D721Med (cell line): Measurements from ENCODE around the gene URM1.
"Not testable (repeated sequence)": the region's sequence is repeated elsewhere in the genome, so short reads cannot be mapped to it uniquely, and the experiment has no call there.

ENCODE experiments used
- DNase-seq: peaks from one replicate; pipeline ENCODE4 v3.0.0; 2011; ENCODE audit warnings: low spot score; ENCODE audit not compliant: insufficient read length
- FAIRE-seq: peaks from 2 replicates; lab custom pipeline; 2011; peaks lifted over from hg19 to GRCh38; lab: Jason Lieb, UNC
- TF ChIP-seq, protein P1 (sequence below): IDR thresholded peaks from 2 replicates; pipeline ENCODE4 v1.5.1; 2012; ENCODE audit warnings: mild to moderate bottlenecking, control low read depth; ENCODE audit not compliant: insufficient read depth; ENCODE audit errors: missing control alignments

Gene URM1

DNA sequence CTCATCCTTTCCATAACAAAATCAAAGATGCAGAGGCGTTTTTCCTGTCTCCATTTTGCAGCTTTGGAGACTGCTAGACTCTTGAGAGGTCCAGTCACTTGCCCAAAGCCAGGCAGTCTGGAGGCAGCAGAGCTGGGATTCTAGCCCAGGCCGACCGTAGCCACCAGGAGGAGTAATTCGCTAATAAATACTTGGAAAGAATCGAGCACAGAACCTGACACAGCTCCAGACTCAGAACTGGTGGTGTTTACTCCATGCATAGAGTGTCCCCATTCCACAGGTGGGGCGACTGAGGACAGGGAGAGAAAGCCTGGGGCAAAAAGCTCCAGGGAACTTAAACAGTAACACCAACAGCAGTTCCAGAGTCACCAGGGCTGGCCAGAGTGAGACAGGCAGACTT, 38.8 kb downstream of the URM1 start:
- FAIRE-seq, result no peak
- TF ChIP-seq, protein P1, sequence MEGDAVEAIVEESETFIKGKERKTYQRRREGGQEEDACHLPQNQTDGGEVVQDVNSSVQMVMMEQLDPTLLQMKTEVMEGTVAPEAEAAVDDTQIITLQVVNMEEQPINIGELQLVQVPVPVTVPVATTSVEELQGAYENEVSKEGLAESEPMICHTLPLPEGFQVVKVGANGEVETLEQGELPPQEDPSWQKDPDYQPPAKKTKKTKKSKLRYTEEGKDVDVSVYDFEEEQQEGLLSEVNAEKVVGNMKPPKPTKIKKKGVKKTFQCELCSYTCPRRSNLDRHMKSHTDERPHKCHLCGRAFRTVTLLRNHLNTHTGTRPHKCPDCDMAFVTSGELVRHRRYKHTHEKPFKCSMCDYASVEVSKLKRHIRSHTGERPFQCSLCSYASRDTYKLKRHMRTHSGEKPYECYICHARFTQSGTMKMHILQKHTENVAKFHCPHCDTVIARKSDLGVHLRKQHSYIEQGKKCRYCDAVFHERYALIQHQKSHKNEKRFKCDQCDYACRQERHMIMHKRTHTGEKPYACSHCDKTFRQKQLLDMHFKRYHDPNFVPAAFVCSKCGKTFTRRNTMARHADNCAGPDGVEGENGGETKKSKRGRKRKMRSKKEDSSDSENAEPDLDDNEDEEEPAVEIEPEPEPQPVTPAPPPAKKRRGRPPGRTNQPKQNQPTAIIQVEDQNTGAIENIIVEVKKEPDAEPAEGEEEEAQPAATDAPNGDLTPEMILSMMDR, result peak; percentile 11
- no peak for DNase-seq

DNA sequence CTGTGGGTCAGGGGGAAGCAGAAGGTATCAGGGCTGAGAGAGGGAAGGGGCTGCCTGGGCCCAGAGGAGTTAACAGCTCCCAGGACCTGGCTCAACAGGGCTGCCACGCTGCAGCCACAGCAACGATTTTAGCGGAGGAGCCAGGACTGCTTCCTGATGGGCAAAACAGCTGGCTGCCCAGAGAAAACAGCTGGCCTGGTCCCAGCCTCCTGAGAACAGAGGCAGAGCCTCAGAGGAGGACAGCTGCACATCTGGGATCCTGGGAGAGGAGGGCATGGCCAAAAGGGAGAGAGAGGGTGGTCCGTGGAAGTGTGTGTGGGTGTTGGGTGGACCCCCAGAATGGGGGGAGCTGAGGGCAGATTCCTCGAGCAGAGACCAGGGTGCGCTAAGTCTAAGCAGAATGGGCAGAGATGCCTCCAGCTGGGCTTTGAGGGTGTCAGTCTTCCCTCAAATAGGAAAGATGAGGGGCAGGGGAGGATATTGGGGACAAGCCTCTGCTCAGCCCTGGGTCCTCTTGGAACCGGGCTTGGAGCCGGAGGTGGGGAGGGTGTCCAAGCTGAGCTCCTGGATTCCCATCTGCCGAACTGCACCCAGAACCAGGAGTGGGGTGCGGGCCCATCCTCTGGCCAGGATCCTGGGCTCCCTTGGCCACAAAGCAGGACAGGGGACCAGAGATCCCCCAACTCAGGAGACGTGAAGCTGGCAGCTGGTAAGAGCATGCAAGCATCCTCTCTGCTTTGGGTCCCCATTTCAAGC, 40.4 kb downstream of the URM1 start:
- TF ChIP-seq, protein P1, result no peak
- FAIRE-seq, result no peak
- DNase-seq, result no peak

DNA sequence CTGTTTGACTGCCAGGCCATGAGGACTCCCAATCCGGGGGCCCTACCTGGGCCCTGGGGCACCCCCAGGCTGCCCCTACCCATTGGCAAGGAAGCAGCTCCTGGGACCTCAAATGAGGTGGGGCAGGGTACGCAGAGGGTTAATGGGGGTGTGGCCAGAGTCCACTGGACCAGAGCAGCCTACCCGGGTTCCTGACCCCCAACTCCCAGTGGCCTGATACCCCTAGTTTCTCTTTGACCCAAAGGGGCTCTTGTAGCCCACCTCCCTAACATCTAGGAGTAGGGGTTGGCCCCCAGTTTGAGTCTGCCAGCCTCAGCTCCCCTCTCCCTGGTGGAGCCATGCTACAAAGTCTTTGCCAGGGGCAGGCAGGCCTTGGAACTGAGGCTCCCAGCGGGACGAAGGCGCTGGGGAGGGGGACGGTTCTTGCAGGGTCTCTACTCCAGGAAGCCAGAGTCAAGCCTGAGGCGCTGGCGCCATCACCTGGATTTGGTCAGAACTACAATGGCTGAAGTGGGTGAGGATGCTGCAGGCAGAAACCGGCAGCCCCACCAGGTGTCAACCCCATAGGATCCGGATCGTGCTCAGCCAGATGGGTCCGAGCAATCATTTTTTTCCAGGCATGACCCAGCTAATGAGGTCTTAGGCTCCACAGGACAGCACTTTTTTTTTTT, 41.1 kb downstream of the URM1 start:
- peak; percentile 65 for DNase-seq
- no peak for FAIRE-seq
- TF ChIP-seq, protein P1, result peak; percentile 91

DNA sequence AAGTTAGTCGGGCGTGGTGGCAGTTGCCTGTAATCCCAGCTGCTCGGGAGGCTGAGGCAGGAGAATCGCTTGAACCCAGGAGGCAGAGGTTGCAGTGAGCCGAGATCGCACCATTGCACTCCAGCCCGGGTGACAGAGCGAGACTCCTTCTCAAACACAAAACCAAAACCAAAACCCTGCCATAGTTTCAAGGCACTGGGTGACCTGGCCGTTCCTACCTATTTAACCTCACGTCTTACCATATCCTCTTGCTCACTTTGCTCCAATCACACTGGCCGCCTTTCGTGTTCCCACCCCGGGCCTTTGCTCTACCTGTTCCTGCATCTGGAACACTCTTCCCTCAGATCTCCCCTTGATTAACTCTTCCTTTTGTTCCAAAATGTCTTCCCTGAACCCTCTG, 42.6 kb downstream of the URM1 start:
- FAIRE-seq, DNase-seq: not testable (repeated sequence)

DNA sequence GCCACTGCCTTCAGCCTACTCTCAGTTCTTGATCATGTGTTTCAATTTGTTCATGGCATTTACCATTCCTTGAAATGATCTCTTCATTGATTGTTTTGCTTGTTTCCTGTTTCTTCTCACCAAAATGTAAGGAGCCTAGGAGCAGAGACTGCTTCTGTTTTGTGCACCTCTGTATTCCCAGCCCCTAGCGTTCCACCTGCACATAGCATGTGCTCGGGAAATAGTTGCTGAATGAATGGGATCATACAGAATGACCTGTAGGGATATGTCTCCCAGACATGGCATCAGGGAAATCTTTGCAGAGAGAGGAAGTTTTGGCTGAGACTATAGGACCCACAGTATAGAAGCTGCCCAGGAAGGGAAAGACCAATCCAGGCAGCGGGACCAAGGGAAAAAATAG, 43.3 kb downstream of the URM1 start:
- FAIRE-seq (no peak), DNase-seq (no peak)
- TF ChIP-seq, protein P1, result no peak

DNA sequence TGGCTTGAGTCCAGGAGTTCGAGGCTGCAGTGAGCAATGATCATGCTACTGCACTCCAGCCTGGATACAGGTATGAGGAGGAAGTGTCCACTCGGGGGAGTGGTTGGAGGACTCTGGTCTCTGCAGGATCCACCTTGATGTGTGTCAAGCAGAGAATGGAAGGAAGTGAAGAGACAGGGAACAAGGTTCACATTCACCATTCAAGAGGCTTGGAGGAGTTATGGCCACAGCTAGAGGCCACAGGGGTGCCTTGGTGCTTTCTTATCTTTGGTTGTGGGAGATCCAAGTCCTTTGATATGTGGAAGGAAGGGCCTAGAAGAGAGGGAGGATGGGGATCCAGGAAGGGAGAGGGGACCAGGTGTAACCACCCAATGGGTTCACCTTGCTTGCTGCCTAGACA, 44.1 kb downstream of the URM1 start:
- DNase-seq (no peak), FAIRE-seq (no peak)
- TF ChIP-seq, protein P1, result no peak

DNA sequence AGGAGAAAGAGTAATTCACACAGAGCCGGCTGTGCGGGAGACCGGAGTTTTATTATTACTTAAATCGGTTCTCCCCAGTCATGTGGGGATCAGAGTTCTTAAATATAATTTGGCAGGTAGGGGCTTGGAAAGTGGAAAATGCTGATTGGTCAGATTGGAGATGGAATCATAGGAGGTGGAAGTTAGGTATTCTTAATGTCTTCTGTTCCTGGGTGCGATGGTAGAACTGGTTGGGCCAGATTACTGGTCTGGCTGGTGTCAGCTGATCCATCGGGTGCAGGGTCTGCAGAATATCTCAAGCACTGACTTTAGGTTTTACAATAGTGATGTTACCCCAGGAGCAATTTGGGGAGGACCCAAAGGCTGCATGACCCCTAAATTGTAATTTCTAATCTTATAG, 44.8 kb downstream of the URM1 start:
- DNase-seq (no peak), FAIRE-seq (no peak)
- TF ChIP-seq, protein P1, result no peak
